ENCODE results near the gene CTSL.

CTSL gene

DNA sequence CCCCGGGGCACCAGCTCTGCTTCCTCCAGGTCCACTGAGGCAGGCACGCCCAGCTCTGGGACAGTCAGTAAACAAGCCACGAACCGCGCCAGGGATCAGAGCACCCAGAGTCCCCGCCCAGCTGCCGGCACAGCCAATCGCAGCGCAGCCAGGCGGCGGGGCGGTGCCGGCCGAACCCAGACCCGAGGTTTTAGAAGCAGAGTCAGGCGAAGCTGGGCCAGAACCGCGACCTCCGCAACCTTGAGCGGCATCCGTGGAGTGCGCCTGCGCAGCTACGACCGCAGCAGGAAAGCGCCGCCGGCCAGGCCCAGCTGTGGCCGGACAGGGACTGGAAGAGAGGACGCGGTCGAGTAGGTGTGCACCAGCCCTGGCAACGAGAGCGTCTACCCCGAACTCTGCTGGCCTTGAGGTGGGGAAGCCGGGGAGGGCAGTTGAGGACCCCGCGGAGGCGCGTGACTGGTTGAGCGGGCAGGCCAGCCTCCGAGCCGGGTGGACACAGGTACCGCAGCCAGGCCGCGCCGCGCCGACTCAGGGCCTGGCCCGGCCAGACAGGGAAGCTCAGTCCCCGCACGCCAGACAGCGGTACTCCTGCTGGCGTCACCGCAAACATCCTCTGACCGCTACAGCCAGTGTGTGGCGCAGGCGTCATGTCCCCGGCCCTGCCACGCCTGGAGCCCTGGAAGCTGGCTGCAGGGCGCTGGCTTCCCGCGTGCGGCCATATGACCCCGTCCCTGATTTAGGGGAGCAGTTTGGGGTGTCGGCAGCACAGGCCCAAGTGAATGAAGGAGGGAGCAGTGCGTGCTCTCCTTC is at the start of gene CTSL:
Gene CTSL (plus strand): TSS at position 220 of the 810 bp plus-strand sequence. CDS start 1,485 bp downstream, outside the sequence.
- peak; percentile 84 for DNase-seq

DNA sequence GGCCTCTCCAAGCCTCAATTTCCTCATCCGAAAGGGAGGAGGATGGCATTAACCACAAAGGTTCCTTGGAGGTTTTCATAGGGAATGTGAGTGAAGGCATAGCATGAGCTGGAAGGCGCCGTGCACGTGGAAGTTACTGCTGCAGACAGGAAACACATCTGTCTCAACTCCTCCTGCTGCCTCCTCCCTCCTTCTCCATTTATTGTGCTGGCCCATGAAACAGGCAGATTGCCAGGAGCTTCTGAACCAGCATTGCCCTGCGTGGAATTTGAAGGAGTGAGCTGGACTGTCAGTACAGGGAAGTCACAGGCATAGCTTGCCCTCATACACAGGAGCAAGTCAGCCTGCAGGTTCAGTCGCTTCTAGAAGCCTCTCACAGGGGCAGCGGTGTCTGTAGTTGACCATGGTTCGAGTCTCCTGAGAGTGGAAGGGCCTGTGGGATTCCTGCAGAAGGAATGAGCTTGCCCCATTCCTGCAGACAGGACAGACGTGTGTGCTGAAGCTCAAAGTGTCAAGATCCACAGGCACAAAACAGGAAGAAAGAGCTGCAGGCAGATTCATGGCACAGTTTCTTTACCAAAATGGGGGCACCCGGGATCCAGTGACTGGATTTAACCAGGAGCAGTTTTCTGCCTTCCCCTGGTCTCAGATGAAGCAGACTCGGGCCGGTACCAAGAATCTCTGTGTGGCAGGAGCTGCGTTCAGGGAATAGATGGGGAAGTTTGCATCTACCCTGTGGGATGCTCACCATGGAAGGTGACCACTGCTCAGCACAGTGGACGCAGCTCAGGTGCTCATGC is 48.7 kb upstream of the CTSL start:
- DNase-seq = no peak

DNA sequence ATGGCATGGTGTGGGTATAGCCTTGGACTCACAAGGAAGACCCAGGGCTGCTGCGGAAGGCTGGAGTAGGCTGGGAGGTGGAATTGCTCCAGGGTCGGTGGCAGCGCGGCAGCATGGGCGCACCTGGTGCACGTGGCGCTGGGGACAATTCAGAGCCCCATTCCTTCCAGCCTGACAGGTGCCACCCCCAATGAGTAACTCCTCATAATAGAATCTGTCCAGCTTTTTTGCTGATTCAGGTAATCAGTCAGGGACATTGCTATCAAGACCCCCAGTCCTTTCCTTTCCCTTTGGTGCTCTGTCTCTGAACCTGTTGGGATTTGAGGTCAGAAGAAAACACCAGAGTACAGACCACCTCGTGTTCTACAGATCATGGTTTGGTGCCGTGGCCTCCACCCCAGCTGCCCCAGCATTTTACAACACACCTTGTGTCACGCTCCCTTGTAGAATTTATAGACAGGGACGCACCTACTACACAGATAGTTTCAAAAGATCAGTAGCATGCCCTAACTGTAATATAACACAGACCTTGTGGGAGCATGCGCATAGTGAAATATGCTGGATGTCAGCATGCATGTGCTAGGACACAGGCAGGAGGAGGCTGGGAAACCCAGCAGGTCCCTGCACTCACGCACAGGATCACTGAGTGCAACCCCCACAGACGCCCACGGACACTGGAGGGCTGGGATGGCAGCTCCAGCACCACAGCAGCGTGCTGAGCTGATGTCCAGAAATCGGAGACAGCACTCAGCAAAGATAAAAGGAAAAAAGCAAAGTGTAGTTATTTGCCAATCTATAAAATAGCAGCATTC is 47.9 kb upstream of the CTSL start:
- DNase-seq = no peak

DNA sequence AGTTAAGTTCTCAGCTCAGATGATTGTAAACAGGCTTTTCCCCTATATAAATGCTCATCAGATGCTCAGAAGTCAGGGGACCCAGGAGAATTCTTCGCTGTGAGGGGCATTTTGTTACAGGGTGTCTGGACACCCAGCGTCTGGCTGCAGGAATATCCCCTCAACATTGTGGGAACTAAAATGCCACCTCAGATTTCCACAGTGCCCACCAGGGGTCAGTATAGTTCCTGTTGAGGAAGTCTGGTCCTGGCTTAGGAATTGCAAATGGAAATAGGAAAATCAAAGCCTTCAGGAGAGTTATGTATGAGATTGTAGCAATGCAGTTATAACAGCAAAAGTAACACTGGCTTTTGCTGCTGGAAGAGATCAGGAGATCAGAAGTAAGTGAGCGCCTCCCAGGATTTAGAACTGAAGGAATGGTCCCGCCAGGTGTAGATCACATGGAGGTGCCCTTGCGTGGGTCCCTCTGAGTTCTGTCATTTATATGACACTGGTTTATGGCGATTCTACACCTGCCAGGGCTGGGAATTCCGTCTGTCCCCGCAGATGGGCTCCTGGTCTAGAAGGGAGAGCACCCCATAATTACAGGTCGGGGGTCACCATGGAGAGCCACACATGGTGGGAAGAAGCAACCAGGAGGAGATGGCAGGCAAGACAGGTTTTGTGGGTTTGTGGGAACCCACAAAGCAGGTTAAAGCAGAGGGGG is 47.1 kb upstream of the CTSL start:
- peak; percentile 67 for DNase-seq

DNA sequence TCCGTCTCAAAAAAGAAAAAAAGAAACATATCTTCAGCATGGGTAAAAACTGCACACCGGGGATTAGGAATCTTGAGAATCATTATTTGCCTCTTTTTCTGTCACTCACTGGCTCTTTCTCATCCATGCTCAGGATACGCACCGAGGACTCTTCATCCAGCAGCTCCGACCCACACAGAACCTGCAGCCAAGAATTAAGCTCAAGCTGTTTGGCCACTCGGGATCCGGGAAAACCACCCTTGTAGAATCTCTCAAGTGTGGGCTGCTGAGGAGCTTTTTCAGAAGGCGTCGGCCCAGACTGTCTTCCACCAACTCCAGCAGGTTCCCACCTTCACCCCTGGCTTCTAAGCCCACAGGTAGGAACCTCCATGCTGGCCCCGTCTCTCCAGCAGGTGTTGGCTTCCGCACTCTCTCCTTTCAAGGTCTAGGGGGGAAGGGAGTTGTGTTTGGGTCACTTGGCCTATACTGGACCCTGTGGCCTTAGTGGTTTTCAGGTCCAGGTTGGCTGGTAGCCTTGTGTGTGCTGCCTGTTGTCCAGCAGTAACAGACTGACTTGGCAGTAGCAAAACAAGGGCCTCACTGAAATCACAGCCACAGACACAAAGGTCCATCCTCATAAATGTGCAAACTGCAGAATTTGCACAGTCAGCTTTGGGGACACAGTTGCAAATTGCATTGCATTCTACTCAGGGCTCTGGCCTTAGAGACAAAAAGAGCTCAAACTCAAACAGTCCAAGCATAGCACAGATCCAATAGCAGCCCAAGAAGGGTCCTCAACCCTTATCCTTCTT is 44.5 kb upstream of the CTSL start:
- DNase-seq = no peak

DNA sequence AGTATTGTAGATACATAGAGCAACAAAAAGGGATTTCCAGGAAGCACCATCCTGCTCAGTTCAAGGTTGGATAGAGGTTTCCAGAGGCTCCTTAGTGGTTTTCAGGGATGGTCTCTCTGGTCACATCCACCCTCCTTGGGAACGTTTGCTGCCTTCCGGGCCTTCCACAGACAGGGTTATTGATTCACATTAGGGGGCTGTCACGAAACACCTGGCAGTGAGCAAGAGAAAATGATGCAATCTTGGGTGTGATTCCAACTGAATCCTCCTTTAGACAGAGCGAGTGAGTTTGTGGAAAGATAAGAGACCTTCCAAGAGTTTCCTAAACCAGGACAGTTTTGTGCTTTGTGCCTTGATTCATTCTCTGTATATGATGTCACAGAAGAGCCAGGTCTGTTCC is 43.8 kb upstream of the CTSL start:
- DNase-seq = no peak

DNA sequence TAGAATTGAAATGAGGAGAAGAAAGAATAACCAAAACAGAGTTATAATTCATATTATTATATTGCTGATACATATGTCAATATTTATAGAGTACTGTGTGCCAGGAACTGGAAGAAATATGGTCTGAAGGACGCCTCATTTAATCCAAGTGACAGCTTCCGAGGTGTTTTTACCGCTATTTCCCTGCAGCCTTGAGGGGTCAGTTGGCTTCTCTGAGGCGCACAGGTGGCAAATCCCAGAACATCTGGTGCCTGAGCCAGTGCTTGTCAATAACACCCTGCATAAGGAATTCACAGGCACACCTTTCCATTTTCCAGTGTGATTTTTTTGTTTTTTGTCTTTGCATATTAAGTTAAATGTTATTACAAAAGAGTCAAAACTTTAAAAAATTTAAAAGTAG is 43.3 kb upstream of the CTSL start:
- no peak for DNase-seq

DNA sequence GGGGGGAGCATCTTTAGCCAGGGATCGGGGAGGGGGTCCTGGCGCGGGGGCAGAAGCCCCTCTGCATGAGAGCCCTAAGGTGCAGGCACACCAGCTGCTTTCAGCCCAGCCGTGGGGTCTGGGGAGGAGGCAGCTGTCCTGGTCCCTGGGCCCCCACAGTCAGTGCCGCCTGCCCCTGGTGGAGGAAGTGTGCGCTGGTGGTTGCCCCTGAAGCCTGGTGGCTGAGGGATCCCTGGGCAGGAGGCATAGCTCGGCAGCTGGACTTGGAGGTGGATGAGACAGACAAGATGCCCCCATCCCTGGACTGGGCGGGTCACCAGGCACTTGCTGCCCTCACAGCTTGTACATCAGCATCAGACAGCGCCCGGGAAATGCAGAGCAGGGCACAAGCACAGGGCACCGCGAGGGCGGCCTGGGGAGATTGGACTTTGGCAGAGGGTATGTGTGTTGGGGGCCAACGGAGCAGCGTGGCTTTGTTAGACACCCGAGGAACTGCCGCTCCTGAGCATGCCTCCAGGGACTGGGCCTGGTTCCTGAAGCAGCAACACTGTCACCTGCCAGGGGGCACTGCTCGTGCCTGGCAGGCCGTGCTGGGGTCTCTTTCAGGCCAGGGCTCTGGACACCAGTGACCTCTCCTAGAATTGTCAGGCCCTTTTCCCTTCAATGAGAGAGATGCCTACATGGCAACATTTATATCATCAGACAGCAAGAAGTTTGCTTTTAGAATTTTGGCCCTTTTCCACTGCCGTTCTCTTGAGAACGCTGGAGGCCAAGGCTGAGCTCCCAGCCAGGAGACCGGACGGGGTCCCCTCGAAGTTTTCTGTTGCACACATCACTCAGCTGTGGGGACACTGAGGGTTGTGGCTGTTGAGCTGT is 41.9 kb upstream of the CTSL start:
- DNase-seq = no peak

DNA sequence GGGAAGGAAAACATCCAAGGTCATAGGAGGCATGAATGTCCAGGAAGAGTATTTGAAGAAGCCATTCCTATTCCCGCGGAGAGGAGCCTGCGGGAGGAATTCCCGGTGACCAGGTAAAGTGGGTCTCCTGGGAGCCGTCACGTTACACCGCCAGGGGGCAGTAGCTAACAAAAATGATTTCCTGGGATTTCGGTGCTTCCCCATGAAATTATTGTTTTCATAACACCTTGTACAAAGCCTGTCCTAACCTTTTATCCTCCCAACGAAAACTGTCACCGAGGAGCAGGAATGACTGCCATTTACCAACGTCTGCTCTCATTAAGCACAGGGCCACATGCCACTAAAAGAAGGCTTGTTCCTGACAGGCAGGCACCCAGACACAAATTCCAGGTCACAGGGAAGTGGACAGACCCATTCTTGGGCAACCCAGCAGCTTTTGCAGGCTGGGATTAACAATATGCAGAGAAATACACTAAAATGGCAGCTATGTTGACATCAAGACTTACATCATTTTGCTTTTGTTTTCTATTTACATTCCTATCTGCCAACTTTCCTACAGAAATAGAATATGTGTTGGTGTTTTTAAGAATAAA is 41.2 kb upstream of the CTSL start:
- DNase-seq = peak; percentile 50

DNA sequence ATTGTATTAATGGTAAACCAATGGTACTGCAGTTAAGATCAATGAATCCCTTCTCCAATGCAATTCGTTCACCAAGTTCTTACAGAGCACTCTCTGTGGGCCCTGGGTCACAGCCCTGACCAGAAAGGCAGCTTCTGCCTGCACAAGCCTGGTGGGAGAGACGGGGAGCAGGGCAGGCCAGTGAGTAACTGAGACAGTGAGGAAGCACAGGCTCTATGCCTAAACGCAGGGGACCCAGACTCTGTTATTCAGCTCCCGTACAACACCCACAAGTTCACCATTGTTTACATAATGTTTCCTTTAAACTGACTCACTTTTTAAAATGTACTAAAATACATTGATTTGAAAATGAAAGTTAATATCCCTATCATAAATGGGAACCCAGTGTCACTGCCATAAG is 40.5 kb upstream of the CTSL start:
- DNase-seq = peak; percentile 32

DNA sequence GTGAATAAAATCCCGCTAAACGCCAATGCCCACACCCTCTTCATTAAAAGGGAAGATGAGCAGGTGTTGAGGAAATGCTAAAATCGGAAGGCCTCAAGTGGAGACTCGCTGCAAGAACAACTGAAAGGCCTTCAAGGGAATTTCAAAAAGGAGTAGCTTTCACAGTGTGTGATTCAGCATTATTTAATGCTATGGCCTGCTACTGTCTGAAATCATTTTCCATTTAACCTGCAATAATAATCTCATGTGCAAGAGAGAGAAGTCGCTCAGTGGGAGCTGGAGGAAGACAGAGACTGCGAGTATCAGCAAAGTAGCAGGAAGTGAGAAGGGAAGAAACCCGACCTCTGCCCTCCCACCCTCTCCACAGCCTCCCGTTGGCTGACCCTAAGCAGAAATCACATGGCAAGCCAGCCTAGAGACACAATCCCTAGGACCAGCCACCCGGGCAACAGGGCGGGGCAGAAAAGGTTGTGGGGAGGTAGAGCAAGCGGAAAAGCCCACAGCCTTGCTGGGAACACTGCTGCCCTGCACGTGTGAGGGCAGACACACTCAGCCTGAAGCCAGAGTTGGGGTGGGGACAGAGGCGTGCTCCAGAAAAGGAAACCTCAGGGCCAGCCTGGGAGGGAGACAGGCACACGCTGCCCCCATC is 39.9 kb upstream of the CTSL start:
- DNase-seq = peak; percentile 23

DNA sequence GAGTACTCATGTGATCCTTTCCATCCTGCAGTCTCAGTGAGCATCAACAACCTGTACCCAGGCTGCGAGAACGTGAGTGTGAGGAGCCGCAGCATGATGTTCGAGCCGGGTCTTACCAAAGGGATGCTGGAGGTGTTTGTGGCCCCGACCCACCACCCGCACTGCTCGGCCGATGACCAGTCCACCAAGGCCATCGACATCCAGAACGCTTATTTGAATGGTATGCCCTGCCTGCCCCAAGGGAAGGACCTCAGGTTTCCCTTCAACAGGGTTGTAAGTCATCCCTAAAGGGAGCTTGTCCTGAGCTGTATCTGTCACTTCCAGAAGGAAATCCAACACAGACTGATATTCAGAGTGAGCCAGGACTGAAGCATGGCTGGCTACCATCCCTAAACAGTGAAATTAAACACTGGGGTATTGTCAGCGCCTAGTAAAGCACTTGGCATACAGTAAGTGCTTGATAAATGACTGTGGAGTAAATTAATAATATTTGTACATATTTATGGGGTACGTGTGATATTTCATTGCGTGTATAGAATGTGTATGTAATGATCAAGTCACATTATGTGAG is 39.3 kb upstream of the CTSL start:
- DNase-seq = no peak

DNA sequence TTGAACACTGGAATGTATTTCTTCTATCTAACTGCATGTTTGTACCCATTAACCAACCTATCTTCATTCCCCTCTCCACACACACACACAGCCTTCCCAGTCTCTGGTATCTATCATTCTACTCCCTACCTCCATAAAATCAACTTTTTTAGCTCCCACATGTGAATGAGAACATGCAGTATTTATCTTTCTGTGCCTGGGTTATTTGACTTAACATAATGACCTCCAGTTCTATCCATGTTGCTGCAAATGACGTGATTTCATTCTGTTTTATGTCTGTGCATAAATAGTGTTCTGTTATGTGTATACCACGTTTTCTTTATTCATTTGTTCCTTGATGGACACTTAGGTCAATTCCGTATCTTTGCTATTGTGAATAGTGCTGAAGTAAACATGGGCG is 38.7 kb upstream of the CTSL start:
- no peak for DNase-seq

DNA sequence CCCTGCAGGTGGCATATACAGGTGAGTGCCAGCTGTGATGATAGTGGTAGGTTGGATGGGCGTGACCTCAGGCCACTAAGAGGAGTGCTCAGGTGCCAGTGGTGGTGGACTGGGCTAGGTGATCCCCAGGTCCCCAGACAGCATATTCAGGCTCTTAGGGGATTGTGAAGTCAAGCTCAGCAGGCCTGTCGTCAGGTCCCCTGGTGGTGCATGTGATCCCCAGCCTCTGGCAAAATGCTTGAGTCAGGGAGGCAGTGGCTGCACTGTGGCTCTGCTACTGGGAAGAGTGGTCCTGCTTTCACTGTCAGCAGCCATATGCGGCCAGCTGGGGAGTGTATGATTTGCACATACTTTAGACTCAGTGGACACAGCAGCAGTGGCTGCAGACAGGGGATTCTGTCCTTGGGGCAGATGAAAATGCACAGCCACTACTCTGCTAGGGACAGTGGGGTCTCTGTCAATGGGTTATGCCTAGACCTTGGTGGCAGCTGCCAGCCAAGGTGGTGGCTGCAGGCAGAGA is 31.6 kb upstream of the CTSL start:
- no peak for DNase-seq

DNA sequence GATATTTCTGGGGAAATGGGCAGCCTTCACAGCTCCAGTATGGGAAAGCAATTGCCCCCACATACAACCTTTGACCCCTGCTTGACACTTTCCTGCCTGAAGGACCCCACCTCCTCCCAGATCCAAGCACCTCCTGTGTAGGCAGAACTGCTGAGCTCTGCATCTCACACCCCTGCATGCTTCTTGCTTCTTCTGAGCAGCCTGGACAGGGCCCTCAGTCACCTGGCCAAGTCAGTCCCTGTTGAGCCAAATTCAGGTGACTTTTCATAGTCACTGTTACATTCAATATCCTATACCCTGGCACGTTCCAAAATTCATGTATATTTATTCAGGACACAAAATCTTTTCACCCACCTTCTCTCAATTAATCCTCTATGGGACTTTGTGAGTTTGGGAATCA is 30.4 kb upstream of the CTSL start:
- no peak for DNase-seq

DNA sequence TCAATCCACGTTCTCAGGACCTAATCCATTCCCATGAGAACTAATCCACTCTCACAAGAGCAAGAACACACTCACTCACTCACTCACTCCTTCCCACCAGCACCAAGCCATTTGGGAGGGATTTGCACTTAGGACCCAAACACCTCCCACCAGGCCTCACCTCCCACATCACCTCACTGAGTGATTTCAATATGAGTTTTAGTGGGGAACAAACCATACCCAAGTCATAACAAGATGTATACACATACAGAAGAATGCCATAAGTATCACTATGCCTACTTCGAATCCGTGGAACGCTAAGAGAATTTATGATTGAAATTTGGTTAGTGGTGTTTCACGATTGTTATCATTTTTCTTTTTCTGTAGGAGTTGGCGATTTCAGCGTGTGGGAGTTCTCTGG is 29.3 kb upstream of the CTSL start:
- no peak for DNase-seq

DNA sequence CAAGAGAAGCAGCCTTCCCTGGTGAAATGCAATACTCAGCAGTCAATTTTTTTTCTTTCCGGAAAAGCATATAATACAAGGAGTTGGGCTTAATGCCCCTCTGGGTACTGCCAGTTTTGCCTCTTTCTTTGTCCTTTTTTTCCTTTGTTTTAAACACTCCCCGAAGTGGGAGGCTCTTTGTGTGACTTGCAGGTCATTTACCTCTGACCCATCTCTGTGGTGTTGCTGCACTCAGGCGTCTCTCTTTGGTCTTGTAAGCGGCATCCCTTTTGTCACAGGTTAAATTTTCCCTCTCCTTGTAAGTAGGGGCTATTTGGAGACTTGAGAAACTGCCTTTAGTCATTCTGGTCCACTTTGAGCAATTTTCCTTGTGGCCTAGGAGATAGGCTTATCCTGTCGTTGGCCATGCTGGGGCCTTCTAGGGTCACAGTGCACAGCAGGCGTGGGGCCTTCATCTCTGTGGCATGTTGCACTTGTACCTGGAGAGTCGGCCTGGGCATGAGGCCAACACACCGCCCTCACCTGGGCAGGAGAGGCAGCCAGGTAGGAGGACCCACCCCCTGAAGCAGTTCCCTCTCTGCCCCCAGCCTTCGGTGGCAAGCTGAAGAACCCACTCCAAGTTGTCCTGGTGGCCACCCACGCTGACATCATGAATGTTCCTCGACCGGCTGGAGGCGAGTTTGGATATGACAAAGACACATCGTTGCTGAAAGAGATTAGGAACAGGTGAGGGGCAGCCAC is 27.7 kb upstream of the CTSL start:
- no peak for DNase-seq

DNA sequence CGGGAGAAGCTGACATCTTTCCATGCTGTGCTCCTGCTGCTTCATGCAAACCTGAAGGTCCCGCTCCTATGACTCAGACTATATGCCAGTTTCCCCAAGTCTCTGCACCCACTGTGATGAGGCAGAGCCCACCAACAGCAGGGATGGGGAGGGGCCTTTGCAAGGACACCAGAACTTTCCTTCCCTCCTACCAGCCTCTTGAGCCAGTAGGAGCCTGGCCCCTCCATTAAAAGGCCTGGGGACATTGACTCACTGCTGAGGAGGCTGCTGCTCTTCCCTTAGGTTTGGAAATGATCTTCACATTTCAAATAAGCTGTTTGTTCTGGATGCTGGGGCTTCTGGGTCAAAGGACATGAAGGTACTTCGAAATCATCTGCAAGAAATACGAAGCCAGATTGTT is 26.1 kb upstream of the CTSL start:
- no peak for DNase-seq

DNA sequence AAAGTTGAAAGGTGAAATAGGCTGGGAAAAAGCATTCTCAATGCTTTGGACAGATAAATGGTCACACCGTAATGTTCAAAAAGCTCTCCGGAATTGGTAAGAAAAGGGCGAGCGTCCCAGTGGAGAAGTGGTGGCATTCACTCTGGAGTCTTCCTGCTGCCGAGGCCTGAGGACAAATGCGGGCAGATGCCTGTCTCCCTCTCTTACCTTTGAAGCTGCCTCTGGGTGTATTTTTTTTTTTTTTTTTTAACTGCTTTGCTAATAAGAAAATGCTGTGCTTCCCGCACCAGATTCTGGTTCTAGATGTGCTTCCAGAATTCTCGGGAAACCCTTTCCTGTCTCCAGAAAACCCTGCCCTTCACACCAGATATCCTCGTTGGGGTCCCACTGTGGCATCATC is 24.4 kb upstream of the CTSL start:
- no peak for DNase-seq
